ENCODE measurements around the gene ULK4.
"Not testable (repeated sequence)": the region's sequence is repeated elsewhere in the genome, so short reads cannot be mapped to it uniquely, and the experiment has no call there.

The ULK4 gene

DNA sequence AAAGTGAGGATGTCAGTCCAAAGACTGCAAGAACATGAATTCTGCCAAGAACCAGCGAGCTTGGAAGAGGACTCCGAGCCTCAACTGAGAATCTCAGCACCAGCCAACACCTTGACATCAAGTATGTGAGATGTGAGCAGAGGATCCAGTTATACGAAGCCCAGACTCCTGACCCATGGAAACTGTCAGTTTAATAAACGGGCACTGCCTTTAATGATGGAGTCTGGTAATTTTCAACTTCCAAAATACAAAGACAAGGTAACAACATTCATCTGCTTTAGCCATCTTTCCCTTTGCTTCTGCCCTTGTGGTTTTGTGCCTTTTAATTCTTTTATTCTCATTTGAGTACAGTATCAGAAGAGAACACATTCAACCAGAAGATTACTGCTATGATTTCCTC, 211.9 kb downstream of the ULK4 start:
- no peak for DNase-seq

GRCh38 chr3:41746215-41746614, 215.7 kb downstream of the ULK4 start:
- no peak for DNase-seq

DNA sequence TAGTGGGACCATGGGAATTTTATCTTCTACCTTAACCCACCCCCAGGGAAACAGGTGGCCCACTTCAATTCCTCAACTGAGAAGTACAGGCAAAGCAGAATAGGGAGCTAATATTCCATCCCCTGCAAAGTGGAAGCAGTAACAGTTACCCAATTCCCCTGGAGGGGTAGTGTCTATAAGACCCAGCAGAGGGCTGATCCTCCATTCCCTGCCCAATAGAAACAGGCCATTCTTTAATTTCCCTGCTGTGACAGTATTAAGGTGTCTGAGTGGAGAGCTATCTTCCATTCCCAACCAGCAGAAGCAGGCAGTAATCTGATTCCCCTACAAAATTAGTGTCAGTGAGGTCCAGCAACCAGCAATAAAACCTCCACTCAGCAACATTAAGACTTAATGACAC, 219.8 kb downstream of the ULK4 start:
- no peak for DNase-seq

DNA sequence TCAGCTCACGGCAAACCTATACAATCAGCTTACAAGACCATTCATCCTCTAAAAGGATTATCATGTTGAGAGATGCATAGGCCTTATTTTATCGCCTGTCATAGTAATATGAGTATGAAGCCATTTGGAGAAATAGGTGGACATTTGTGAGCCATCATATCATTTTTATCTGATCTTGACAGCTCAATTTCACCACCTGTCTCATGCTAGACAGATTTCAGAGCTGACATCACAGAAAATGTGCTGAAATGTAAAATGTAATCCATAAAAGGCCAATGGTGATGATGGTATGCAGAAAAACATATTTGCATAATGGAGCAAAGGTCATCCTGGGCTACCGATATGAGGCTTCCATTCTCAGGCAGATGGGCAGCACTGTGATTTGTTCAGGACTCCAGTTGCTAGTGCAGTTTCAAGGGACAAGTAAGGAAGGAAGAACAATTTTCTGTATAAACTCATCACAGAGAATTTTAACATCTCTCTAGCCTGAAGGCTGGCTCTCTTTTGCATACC, 221.5 kb downstream of the ULK4 start:
- no peak for DNase-seq

DNA sequence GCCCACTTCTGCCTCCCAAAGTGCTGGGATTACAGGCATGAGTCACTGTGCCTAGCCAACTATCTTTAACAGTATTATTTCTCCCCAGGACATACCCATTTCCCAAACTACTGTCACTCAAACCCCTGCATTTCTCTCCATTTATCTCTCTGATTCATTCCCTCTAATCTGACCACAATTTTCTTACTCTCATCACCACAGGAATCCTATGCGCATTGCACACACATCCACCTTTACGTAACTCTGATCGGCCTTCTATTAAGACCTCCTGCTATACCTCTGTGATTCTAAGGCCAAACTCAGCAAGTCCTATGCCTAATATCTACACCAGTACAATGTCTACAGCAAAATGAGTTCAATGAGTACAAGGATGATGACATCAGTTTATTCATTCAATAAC, 235.0 kb downstream of the ULK4 start:
- no peak for DNase-seq

GRCh38 chr3:41717641-41718040, 244.3 kb downstream of the ULK4 start:
- DNase-seq = no peak

DNA sequence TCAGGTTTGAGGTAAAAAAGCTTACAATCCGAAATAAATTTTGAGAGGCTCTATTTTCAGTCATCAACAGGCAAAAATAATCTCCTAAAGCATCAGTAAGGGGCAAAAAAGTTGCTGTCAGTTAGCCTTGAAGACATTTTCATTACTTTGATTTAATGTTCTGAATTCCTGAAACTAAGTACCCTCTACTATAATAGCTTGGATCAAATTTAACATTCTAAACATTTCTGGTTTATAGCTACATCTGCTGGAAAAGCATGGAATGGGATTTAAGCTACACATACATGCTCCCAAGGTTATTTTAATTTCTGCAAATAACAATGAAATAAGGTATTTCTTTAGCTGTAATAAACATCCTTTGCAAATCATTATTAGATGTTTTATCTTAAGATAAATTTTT, 245.4 kb downstream of the ULK4 start:
- DNase-seq = no peak

- no peak for DNase-seq
Measured at GRCh38 chr3:41715376-41715775, 246.5 kb downstream of the ULK4 start.

- DNase-seq = no peak
Measured at GRCh38 chr3:41711651-41712050, 250.3 kb downstream of the ULK4 start.

GRCh38 chr3:41710646-41711388, 251.1 kb downstream of the ULK4 start:
- DNase-seq = no peak

GRCh38 chr3:41709213-41709612, 252.7 kb downstream of the ULK4 start:
- DNase-seq = not testable (repeated sequence)

DNA sequence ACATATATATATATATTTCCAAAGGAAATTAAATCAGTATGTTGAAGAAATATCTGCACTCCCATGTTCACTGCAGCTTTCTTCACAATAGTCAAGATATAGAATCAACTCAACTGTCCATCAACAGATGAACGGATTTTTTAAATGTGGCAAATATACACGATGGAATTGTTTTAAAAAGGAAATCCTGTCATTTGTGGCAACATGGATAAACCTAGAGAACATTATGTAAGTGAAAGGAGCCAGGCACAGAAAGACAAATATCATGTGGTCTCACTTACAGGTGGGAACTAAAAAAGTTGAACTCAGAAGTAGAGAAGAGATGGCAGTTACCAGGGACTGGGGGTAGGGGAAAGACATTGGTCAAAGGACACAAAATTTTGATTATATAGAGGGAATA, 253.7 kb downstream of the ULK4 start:
- no peak for DNase-seq

DNA sequence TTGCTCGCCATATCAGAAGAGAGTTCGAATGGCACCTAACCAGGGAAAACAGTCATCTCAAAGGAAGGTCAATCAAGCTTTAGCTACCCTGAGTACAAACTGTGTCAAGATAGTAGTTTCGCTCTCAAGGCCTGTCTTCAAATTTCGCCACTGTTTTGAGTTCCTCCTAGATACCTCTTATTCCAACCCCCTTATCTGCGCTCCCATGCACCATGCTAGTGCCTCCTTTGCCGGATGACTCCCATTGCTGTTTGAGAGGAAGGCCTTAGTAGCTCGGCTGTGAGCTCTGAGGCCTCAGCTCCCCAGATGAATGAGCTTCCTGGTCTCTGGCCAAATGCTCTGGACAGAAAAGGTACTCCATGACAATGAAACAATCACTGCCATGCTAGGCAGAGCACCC, 256.0 kb downstream of the ULK4 start:
- no peak for DNase-seq

GRCh38 chr3:41701191-41701698, 260.7 kb downstream of the ULK4 start:
- no peak for DNase-seq

GRCh38 chr3:41700155-41700554, 261.7 kb downstream of the ULK4 start:
- no peak for DNase-seq

DNA sequence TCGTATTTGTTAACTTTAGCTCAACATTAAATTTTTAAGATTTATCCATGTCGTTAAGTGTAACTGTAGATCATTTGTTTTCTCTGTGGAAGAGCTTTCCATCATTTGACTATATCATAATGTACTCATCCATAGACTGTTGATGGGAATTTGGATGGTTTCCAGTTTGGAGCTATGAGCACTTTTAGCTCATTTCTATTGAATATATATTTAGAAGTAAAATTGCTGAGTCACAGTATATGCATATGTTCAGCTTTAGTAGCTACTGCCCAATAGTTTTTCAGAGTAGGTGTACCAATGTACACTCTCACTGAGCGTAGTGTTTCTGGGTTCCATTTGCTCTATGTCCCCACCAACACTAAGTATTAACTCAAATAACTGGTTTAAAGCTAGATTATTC, 263.0 kb downstream of the ULK4 start:
- DNase-seq = no peak

DNA sequence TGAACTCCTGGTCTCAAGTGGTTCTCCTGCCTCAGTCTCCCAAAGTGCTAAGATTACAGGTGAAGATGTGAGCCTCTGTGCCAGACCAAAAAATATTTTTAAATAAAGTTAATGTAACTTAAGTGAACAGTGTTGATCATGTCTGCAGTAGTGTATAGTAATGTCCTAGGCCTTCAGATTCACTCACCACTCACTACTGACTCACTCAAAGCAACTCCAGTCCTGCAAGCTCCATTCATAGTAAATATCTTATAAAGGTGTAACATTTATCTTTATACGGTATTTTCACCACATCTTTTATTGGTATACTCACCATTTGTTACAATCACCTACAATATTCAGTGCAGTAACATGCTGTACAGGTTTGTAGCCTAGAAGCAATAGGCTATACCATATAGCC, 264.2 kb downstream of the ULK4 start:
- no peak for DNase-seq

- DNase-seq = not testable (repeated sequence)
Measured at GRCh38 chr3:41695806-41696205, 266.1 kb downstream of the ULK4 start.

GRCh38 chr3:41693799-41694198, 268.1 kb downstream of the ULK4 start:
- DNase-seq = no peak

- DNase-seq = no peak
Measured at GRCh38 chr3:41690766-41691563, 270.9 kb downstream of the ULK4 start.

DNA sequence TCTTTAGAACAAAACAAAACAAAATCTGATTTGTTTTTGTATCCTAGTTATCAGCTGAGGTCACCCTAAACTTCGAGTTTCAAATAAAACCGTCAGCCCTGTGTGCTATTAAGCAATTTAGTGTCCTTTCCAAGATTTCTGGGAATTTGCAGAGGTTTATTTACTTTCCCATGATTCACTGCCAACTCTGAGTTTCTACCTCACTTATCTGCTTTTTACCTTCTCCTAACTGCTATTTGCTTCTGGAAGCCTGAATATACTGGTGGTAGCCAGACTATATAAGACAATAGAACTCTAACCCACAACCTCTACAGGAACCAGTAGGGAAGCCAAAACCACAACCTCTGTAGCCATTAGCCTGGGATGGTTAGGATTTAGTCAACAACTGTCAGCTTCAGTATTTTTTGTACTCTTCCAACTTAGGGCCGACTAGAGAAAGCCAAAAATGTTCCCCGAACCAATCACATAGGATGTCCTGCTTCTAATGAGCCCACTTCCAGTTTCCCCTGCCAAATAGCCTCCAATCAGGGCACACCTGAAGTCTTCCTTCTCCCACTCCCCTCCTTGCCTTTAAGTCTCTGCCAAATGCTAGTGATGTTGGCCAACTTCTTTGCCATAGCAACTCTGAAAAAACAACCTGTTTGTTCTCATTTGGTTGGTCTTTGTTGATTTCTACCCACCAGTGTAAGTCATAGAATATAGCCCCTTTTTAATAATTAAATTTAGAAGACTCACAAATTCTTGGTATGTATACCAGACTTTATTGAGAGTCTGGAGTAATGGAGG, 273.1 kb downstream of the ULK4 start:
- no peak for DNase-seq

- DNase-seq = no peak
Measured at GRCh38 chr3:41684797-41685735, 276.8 kb downstream of the ULK4 start.
